DMS53 treated with DMSO at 0.1 percent for 48 hours (cell line): ENCODE results near the gene MPPE1.
"Not testable (repeated sequence)": the region's sequence is repeated elsewhere in the genome, so short reads cannot be mapped to it uniquely, and the experiment has no call there.

Experiments
- DNase-seq: peaks from one replicate; lab custom pipeline; 2025; ENCODE audit not compliant: unreplicated experiment; lab: John Stamatoyannopoulos, UW

The MPPE1 gene

GRCh38 chr18:11908182-11909060, at the start of gene MPPE1:
Gene MPPE1 (minus strand): TSS chr18:11908317. CDS start chr18:11897264, 11,053 bp downstream.
- peak; percentile 96 for DNase-seq

GRCh38 chr18:11957636-11958035, 49.5 kb upstream of the MPPE1 start:
- no peak for DNase-seq

GRCh38 chr18:11956371-11957308, 48.5 kb upstream of the MPPE1 start:
- peak; percentile 67 for DNase-seq

GRCh38 chr18:11955239-11956029, 47.3 kb upstream of the MPPE1 start:
- peak; percentile 49 for DNase-seq

GRCh38 chr18:11953113-11953512, 45.0 kb upstream of the MPPE1 start:
- DNase-seq, result no peak

GRCh38 chr18:11951390-11951851, 43.3 kb upstream of the MPPE1 start:
- DNase-seq, result peak; percentile 68

GRCh38 chr18:11950824-11951223, 42.7 kb upstream of the MPPE1 start:
- DNase-seq, result peak; percentile 96

- no peak for DNase-seq
Measured at GRCh38 chr18:11948852-11949523, 40.9 kb upstream of the MPPE1 start.

GRCh38 chr18:11947214-11948191, 39.4 kb upstream of the MPPE1 start:
- peak; percentile 100 for DNase-seq

GRCh38 chr18:11946756-11947155, 38.6 kb upstream of the MPPE1 start:
- peak; percentile 85 for DNase-seq

GRCh38 chr18:11945834-11946659, 37.9 kb upstream of the MPPE1 start:
- DNase-seq, result not testable (repeated sequence)

GRCh38 chr18:11944786-11945185, 36.7 kb upstream of the MPPE1 start:
- no peak for DNase-seq

- no peak for DNase-seq
Measured at GRCh38 chr18:11944252-11944651, 36.1 kb upstream of the MPPE1 start.

GRCh38 chr18:11943551-11943950, 35.4 kb upstream of the MPPE1 start:
- no peak for DNase-seq

- no peak for DNase-seq
Measured at GRCh38 chr18:11940956-11941355, 32.8 kb upstream of the MPPE1 start.

GRCh38 chr18:11937874-11938478, 29.9 kb upstream of the MPPE1 start:
- peak; percentile 90 for DNase-seq

GRCh38 chr18:11932393-11932792, 24.3 kb upstream of the MPPE1 start:
- no peak for DNase-seq

- no peak for DNase-seq
Measured at GRCh38 chr18:11927497-11927896, 19.4 kb upstream of the MPPE1 start.
